Measurements from ENCODE around the gene DDX46.
"Not testable (repeated sequence)": the region's sequence is repeated elsewhere in the genome, so short reads cannot be mapped to it uniquely, and the experiment has no call there.

The DDX46 gene

GRCh38 chr5:134837530-134838181 is 79.1 kb downstream of the DDX46 start:
- Histone ChIP-seq H3K9ac (ENCODE audit: low read length) (no peak overlapping the region), H3K9me2 (replicated peaks; ENCODE audit: insufficient read depth, low read length) (no peaks in the 10 kb centered on the region), H3K9me3 (replicated peaks; ENCODE audit: insufficient read depth, low read length) (no peaks in the 10 kb centered on the region), H3K36me3 (replicated peaks; ENCODE audit: insufficient read depth, low read length) (no peaks in the 10 kb centered on the region; the same call in 1 of the 2 replicates), H3K4me2 (ENCODE audit: low read depth, low read length) (no peak overlapping the region), H3K4me1 (ENCODE audit: low read length) (no peaks in the 10 kb centered on the region), H3K27me3 (replicated peaks; ENCODE audit: insufficient read depth, low read length) (no peaks in the 10 kb centered on the region), H4K20me1 (ENCODE audit: insufficient read depth, low read length) (no peaks in the 10 kb centered on the region), H3K4me3 (ENCODE audit: low read length) (no peak overlapping the region), H2AFZ (ENCODE audit: low read length) (no peak overlapping the region), H3K79me2 (ENCODE audit: low read length) (no peaks in the 10 kb centered on the region), H3K27ac (ENCODE audit: low read length) (no peak overlapping the region), H3F3A (ENCODE audit: insufficient read depth, low read length) (0 out of 2 replicates have a peak, but pooled peaks cover 3% of the 10 kb centered on the region)
- TF ChIP-seq EZH2phosphoT487 (IDR thresholded peaks at IDR 0.05; ENCODE audit: low read length) (no peak), CTCF (IDR thresholded peaks at IDR 0.05; ENCODE audit: low read length) (no peak), EZH2 (optimal IDR thresholded peaks at IDR 0.05; ENCODE audit: low read depth, low read length) (no peak)
- no peak for DNase-seq

- not testable (repeated sequence) for H3K79me2 ChIP-seq (ENCODE audit: low read length); H3K27me3 ChIP-seq (replicated peaks; ENCODE audit: insufficient read depth, low read length); H3F3A ChIP-seq (ENCODE audit: insufficient read depth, low read length); H3K9ac ChIP-seq (ENCODE audit: low read length); H3K9me3 ChIP-seq (replicated peaks; ENCODE audit: insufficient read depth, low read length); H3K27ac ChIP-seq (ENCODE audit: low read length); H3K4me2 ChIP-seq (ENCODE audit: low read depth, low read length); DNase-seq; H2AFZ ChIP-seq (ENCODE audit: low read length); H4K20me1 ChIP-seq (ENCODE audit: insufficient read depth, low read length); H3K4me1 ChIP-seq (ENCODE audit: low read length); H3K9me2 ChIP-seq (replicated peaks; ENCODE audit: insufficient read depth, low read length); H3K4me3 ChIP-seq (ENCODE audit: low read length); H3K36me3 ChIP-seq (replicated peaks; ENCODE audit: insufficient read depth, low read length)
Observed at GRCh38 chr5:134838361-134838760, 79.8 kb downstream of the DDX46 start.

- Histone ChIP-seq H3K36me3 (replicated peaks; ENCODE audit: insufficient read depth, low read length) (no peaks in the 10 kb centered on the region; the same call in 1 of the 2 replicates), H3K4me1 (ENCODE audit: low read length) (peaks cover 6% of the 10 kb centered on the region)
- TF ChIP-seq EZH2 (optimal IDR thresholded peaks at IDR 0.05; ENCODE audit: low read depth, low read length) (no peak), CTCF (IDR thresholded peaks at IDR 0.05; ENCODE audit: low read length) (no peak), EZH2phosphoT487 (IDR thresholded peaks at IDR 0.05; ENCODE audit: low read length) (no peak)
Observed at GRCh38 chr5:134840811-134841210, 82.2 kb downstream of the DDX46 start.

GRCh38 chr5:134844252-134844651 is 85.7 kb downstream of the DDX46 start:
- DNase-seq, result no peak
- no peaks in the 10 kb centered on the region for H3K27me3 ChIP-seq (replicated peaks; ENCODE audit: insufficient read depth, low read length)
- no peak overlapping the region for H2AFZ ChIP-seq (ENCODE audit: low read length)
- H3K9ac ChIP-seq (ENCODE audit: low read length), result no peak overlapping the region
- peaks cover 26% of the 10 kb centered on the region for H3K79me2 ChIP-seq (ENCODE audit: low read length)
- H3K4me3 ChIP-seq (ENCODE audit: low read length), result no peak overlapping the region
- H3K4me2 ChIP-seq (ENCODE audit: low read depth, low read length), result no peak overlapping the region
- H3K27ac ChIP-seq (ENCODE audit: low read length), result no peak overlapping the region
- H3K9me2 ChIP-seq (replicated peaks; ENCODE audit: insufficient read depth, low read length), result no peaks in the 10 kb centered on the region
- H3K36me3 ChIP-seq (replicated peaks; ENCODE audit: insufficient read depth, low read length), result no peaks in the 10 kb centered on the region; the same call in 1 of the 2 replicates
- peaks cover 15% of the 10 kb centered on the region for H3F3A ChIP-seq (ENCODE audit: insufficient read depth, low read length)
- H3K4me1 ChIP-seq (ENCODE audit: low read length), result peaks cover 10% of the 10 kb centered on the region
- H3K9me3 ChIP-seq (replicated peaks; ENCODE audit: insufficient read depth, low read length), result no peaks in the 10 kb centered on the region
- no peaks in the 10 kb centered on the region for H4K20me1 ChIP-seq (ENCODE audit: insufficient read depth, low read length)
- TF ChIP-seq EZH2 (optimal IDR thresholded peaks at IDR 0.05; ENCODE audit: low read depth, low read length), result no peak
- TF ChIP-seq CTCF (IDR thresholded peaks at IDR 0.05; ENCODE audit: low read length), result no peak

More at GRCh38 chr5:134840811-134841210, 82.2 kb downstream of the DDX46 start:
- Histone ChIP-seq H3K9me2 (replicated peaks; ENCODE audit: insufficient read depth, low read length) (no peaks in the 10 kb centered on the region), H3K27me3 (replicated peaks; ENCODE audit: insufficient read depth, low read length) (no peaks in the 10 kb centered on the region), H2AFZ (ENCODE audit: low read length) (no peak overlapping the region), H3K79me2 (ENCODE audit: low read length) (no peaks in the 10 kb centered on the region), H4K20me1 (ENCODE audit: insufficient read depth, low read length) (no peaks in the 10 kb centered on the region), H3K27ac (ENCODE audit: low read length) (no peak overlapping the region), H3F3A (ENCODE audit: insufficient read depth, low read length) (0 out of 2 replicates have a peak, but pooled peaks cover 7% of the 10 kb centered on the region), H3K9me3 (replicated peaks; ENCODE audit: insufficient read depth, low read length) (no peaks in the 10 kb centered on the region), H3K4me3 (ENCODE audit: low read length) (no peak overlapping the region), H3K9ac (ENCODE audit: low read length) (no peak overlapping the region), H3K4me2 (ENCODE audit: low read depth, low read length) (no peak overlapping the region)
- no peak for DNase-seq

Data from MM.1S (cell line).